Choroid plexus epithelial cell (primary cell): ENCODE measurements around the gene HARBI1.
"Not testable (repeated sequence)": the region's sequence is repeated elsewhere in the genome, so short reads cannot be mapped to it uniquely, and the experiment has no call there.

Experiments
- DNase-seq: peaks from one replicate; pipeline ENCODE4 v3.0.0-alpha.2; 2010; ENCODE audit warnings: low read depth
- H3K4me3 ChIP-seq: 2 replicates; pipeline ENCODE4 v1.5.1; 2011; ENCODE audit warnings: low read depth, mild to moderate bottlenecking, control low read depth, low read length, moderate library complexity
- TF ChIP-seq, protein P1 (sequence below): conservative IDR thresholded peaks from 2 replicates; pipeline ENCODE4 v1.5.1; 2011; ENCODE audit warnings: low read depth, mild to moderate bottlenecking, control low read depth, inconsistent platforms, low read length, moderate library complexity

The HARBI1 gene

DNA sequence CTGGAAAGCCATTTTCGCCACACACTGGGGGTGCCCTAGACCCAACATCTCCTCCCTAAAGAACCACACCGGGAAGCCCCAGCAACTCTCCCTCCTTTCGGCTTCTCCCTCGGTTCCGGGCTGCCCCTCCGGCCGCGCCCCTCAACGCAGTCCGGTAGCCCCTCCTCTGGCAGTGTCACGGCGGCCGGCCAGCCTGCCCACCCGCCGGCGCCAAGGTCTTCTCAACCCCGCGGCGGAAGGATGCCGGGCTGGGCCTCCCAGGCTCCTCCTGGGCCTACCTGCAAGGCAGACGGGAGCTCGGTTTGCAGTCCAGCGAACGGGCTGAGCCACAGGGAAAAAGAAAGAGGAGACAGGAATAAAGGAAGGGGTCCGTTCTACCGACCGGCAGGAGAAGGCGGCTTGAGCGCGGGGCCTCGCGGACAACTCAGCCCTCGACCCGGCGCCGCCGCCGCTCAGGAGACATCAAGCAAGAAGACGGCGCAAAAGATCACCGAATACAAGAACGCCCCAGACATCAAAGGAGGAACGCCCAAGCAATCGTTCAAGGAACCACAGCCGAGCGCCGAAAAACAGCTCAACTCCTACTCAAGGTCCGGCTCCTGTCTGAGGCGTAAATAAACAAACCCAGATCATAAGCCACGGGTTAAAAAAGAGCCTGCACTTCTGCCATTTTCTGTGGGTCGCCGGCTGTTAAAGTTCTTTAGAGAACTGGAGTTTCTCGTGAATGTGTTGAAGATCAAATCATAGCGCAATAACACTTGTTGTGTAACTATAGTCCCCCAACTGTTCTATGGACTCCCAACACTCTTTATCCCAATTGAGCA is 23.3 kb downstream of the HARBI1 start, which contains the start of gene AMBRA1:
TSS of gene AMBRA1 (minus strand) at position 474 of the 824 bp plus-strand sequence. CDS start 45,643 bp downstream, outside the sequence.
- TF ChIP-seq, protein P1, sequence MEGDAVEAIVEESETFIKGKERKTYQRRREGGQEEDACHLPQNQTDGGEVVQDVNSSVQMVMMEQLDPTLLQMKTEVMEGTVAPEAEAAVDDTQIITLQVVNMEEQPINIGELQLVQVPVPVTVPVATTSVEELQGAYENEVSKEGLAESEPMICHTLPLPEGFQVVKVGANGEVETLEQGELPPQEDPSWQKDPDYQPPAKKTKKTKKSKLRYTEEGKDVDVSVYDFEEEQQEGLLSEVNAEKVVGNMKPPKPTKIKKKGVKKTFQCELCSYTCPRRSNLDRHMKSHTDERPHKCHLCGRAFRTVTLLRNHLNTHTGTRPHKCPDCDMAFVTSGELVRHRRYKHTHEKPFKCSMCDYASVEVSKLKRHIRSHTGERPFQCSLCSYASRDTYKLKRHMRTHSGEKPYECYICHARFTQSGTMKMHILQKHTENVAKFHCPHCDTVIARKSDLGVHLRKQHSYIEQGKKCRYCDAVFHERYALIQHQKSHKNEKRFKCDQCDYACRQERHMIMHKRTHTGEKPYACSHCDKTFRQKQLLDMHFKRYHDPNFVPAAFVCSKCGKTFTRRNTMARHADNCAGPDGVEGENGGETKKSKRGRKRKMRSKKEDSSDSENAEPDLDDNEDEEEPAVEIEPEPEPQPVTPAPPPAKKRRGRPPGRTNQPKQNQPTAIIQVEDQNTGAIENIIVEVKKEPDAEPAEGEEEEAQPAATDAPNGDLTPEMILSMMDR, result no peak
- peak; percentile 97 for DNase-seq
- H3K4me3 ChIP-seq, result peak within 1 kb of the TSS; percentile 73

DNA sequence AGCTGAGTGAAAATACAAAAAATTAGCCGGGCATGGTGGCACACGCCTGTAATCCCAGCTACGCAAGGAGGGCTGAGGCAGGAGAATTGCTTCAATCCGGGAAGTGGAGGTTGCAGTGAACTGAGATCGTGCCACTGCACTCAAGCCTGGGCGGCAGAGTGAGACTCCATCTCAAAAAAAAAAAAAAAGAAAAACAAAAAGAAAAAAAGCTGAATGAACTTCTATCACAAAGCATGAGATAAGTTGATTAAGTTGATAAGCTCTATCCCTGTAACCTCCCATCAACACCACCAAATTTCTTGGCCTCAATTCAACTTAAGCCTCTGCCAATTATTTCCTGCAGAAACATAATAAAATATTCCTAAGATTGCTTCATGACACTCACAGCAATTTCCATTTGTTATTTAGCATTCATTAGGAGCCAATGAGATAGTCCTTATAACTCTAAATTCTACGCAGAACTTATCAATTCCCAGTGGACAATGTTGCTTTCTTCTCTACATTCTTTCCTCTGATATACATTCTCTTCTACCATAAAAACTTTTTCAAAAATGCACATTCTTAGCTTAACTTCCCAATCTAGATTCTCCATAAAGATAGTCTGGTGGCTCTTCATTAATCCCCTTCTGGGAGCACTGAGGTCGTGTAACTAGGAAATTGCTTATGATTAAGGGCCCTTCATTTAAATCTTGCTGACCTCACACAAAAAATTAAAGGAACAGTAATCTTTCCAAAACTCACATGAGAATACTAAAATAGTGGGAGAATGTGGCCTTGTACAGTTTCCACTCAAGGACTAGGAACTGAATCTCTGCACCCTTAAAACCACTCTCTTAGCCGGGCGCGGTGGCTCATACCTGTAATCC is 26.1 kb downstream of the HARBI1 start:
- TF ChIP-seq, protein P1, result no peak
- no peak for DNase-seq
- H3K4me3 ChIP-seq, result no peak overlapping the region

DNA sequence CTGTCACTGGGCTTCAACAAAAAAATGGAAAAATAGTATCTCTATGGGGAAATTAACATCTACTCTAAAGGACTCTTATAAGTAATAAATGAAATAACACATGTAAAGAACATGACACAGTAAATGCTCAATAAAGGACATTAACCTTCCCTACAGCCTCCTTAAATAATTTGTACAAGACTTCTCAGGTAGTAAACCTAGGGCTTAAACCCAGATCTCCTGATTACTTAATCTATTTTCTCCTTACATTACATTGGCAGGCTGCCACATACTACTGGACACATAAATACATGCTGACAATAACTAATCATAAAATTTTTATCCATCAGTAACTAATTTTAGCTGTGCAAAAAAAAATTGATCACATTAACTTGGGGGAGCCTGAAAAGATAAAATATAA is 28.1 kb downstream of the HARBI1 start:
- TF ChIP-seq, protein P1, result no peak
- no peak for DNase-seq
- no peak overlapping the region for H3K4me3 ChIP-seq

GRCh38 chr11:46588131-46588530 is 28.9 kb downstream of the HARBI1 start:
- TF ChIP-seq, protein P1, result no peak
- peak; percentile 26 for DNase-seq
- no peak overlapping the region for H3K4me3 ChIP-seq

- not testable (repeated sequence) for H3K4me3 ChIP-seq, DNase-seq
These were observed 33.5 kb downstream of the HARBI1 start for GRCh38 chr11:46583513-46583912.

- TF ChIP-seq, protein P1, result no peak
- DNase-seq, result no peak
These were observed 34.4 kb downstream of the HARBI1 start for GRCh38 chr11:46582588-46582987.

GRCh38 chr11:46577058-46577457 is 40.0 kb downstream of the HARBI1 start:
- H3K4me3 ChIP-seq, result no peak overlapping the region
- TF ChIP-seq, protein P1, result no peak
- no peak for DNase-seq

More at GRCh38 chr11:46582588-46582987, 34.4 kb downstream of the HARBI1 start:
- no peak overlapping the region for H3K4me3 ChIP-seq
